B cell (primary cell): ENCODE measurements around the gene BLCAP. TPM values are rescaled to one million over a fixed set of nuclear protein-coding genes. Genes with fewer than 3 reads are reported as not detected.

Source experiments
- ATAC-seq: fragments of 200-7000 bp; cut with Tn5 transposase; one replicate; pipeline ENCODE4 v1.10.0; 2021; ENCODE audit warnings: low read depth, mild to moderate bottlenecking, moderate number of reproducible peaks, moderate library complexity
- CTCF ChIA-PET: fragments of 350-600 bp; sonication (Branson Sonifier 250); formaldehyde crosslinking; loops from one replicate; lab custom pipeline; 2021; ENCODE audit warnings: antibody characterized with exemption, inconsistent platforms; lab: Charles Lee
- POLR2A ChIA-PET: fragments of 350-600 bp; sonication (Branson Sonifier 250); formaldehyde crosslinking; loops from one replicate; lab custom pipeline; 2021; ENCODE audit warnings: antibody characterized with exemption; lab: Charles Lee
- DNase-seq: peaks from one replicate; pipeline ENCODE4 v3.0.0; 2013
- H2AFZ ChIP-seq: 2 replicates; pipeline ENCODE4 v1.6.1; 2012; ENCODE audit warnings: mild to moderate bottlenecking, low read depth, low read length; ENCODE audit not compliant: insufficient read depth, poor library complexity, severe bottlenecking
- H3K27ac ChIP-seq, 2 donors: 1 replicate in 1 of 2; 2 replicates in 1 of 2; pipeline ENCODE4 v1.5.1; 2012 to 2013; ENCODE audit warnings: low read length in 2 of 2, mild to moderate bottlenecking in 2 of 2, moderate library complexity in 1 of 2
- H3K27me3 ChIP-seq, 4 experiments: fragments of 200-600 bp in 1 of 4; sonication (generic) in 1 of 4; replicated peaks in 1 of 4; 1 replicate in 2 of 4; 2 replicates in 2 of 4; pipeline versions ENCODE4 v1.6.1 to v1.7.0; 2013 to 2016; ENCODE audit warnings: low read length in 3 of 4, mild to moderate bottlenecking in 2 of 4, mixed read lengths in 1 of 4, moderate library complexity in 1 of 4; ENCODE audit not compliant: insufficient read depth in 4 of 4, control insufficient read depth in 3 of 4; ENCODE audit errors: control extremely low read depth in 1 of 4
- H3K36me3 ChIP-seq, 2 experiments: replicated peaks in 1 of 2; 1 replicate in 1 of 2; 2 replicates in 1 of 2; pipeline versions ENCODE4 v1.6.1 to v1.7.1; 2013; ENCODE audit warnings: low read length in 1 of 2; ENCODE audit not compliant: insufficient read depth in 2 of 2, control insufficient read depth in 1 of 2; ENCODE audit errors: control extremely low read depth in 1 of 2, extremely low read depth in 1 of 2
- H3K4me1 ChIP-seq, 2 donors: fragments of 200-600 bp in 1 of 2; sonication (generic) in 1 of 2; 1 replicate in 1 of 2; 2 replicates in 1 of 2; pipeline versions ENCODE4 v1.5.1 to v1.6.1; 2013 to 2017; ENCODE audit warnings: low read length in 2 of 2; ENCODE audit not compliant: control insufficient read depth in 2 of 2, insufficient read depth in 2 of 2
- H3K4me2 ChIP-seq: replicated peaks from 2 replicates; pipeline ENCODE3; 2012; ENCODE audit warnings: mild to moderate bottlenecking, low read depth, low read length; ENCODE audit not compliant: poor library complexity, severe bottlenecking
- H3K4me3 ChIP-seq, 5 experiments: fragments of 200-600 bp in 1 of 5; sonication (generic) in 1 of 5; 1 replicate in 3 of 5; 2 replicates in 2 of 5; pipeline versions ENCODE4 v1.5.1 to v1.7.0; 2011 to 2016; ENCODE audit warnings: low read length in 4 of 5, mild to moderate bottlenecking in 4 of 5, low read depth in 2 of 5, control low read depth in 1 of 5, moderate library complexity in 1 of 5; ENCODE audit not compliant: insufficient read depth in 1 of 5; ENCODE audit errors: control extremely low read depth in 1 of 5, extremely low read depth in 1 of 5
- H3K79me2 ChIP-seq: fragments of 200-600 bp; sonication (generic); one replicate; pipeline ENCODE4 v1.6.0; 2016; ENCODE audit warnings: low read length; ENCODE audit not compliant: control insufficient read depth, insufficient read depth
- H3K9ac ChIP-seq: fragments of 200-600 bp; sonication (generic); 2 replicates; pipeline ENCODE4 v1.6.1; 2017; ENCODE audit warnings: mild to moderate bottlenecking, low read length, moderate library complexity
- H3K9me3 ChIP-seq, 3 donors: one replicate each; pipeline versions ENCODE4 v1.6.1 to v1.7.1; 2013; ENCODE audit warnings: low read length in 2 of 3; ENCODE audit not compliant: control insufficient read depth in 2 of 3, insufficient read depth in 1 of 3; ENCODE audit errors: control extremely low read depth in 1 of 3
- H4K20me1 ChIP-seq: 2 replicates; pipeline ENCODE4 v1.6.0; 2012; ENCODE audit warnings: mild to moderate bottlenecking, low read length; ENCODE audit not compliant: insufficient read depth, control insufficient read depth, poor library complexity, severe bottlenecking
- H3K27ac Mint-ChIP-seq: one replicate; pipeline ENCODE4 v1.8.0; 2021; ENCODE audit warnings: mixed read lengths
- H3K27me3 Mint-ChIP-seq: one replicate; pipeline ENCODE4 v1.8.0; 2021; ENCODE audit warnings: mixed read lengths
- H3K4me1 Mint-ChIP-seq: one replicate; pipeline ENCODE4 v1.8.0; 2021; ENCODE audit warnings: mixed read lengths
- H3K4me3 Mint-ChIP-seq: one replicate; pipeline ENCODE4 v1.8.0; 2021; ENCODE audit warnings: mixed read lengths
- H3K9me3 Mint-ChIP-seq: one replicate; pipeline ENCODE4 v1.8.0; 2022; ENCODE audit warnings: mixed read lengths; ENCODE audit not compliant: insufficient read depth
- CTCF ChIP-seq: fragments of 200-600 bp; IDR thresholded peaks from one replicate; pipeline ENCODE4 v1.8.0; 2022; ENCODE audit warnings: antibody characterized with exemption, mild to moderate bottlenecking
- EZH2 ChIP-seq: IDR thresholded peaks from 2 replicates; pipeline ENCODE4 v1.6.1; 2012; ENCODE audit warnings: borderline replicate concordance, low read depth, mild to moderate bottlenecking, moderate library complexity, low read length; ENCODE audit not compliant: insufficient read depth, poor library complexity, severe bottlenecking
- WGBS: methylation state at CpG from one replicate; pipeline ENCODE4 v1.1.5; 2013; ENCODE audit warnings: missing lambda C conversion rate; ENCODE audit not compliant: insufficient coverage; 5-methylcytosine and 5-hydroxymethylcytosine counted together
- intact Hi-C: fragments of 100-400 bp; cut with micrococcal nuclease; formaldehyde crosslinking; loops from one replicate; pipeline ENCODE4 v1.10.0; 2022
- polyA plus RNA-seq: library from polyadenylated mRNA; depleted of rRNA; stranded (reverse); fragments of >200 nt; gene quantifications from 2 replicates; pipeline ENCODE4 v1.2.3, GENCODE V29; 2012
- total RNA-seq, 2 donors: library from RNA; stranded (reverse); fragments of 120-200 nt in 1 of 2; gene quantifications; 1 replicate in 1 of 2; 2 replicates in 1 of 2; pipeline versions ENCODE4 v1.2.3 to v1.2.4, GENCODE V29; 2013 to 2022

Gene BLCAP
- total and polyA plus RNA-seq, 2 donors (not counting 1 experiment from before 2014, with no cell fraction given): 56.2 to 188 TPM

GRCh38 chr20:37547912-37548311 lies 20.2 kb upstream of the BLCAP start:
- no peak overlapping the region for H3K27ac ChIP-seq
- H2AFZ ChIP-seq: no peak overlapping the region
- no peak overlapping the region for H3K27ac Mint-ChIP-seq
- H3K36me3 ChIP-seq: no peaks in the 10 kb centered on the region
- H3K27me3 Mint-ChIP-seq: peaks cover 21% of the 10 kb centered on the region
- ChIA-PET CTCF (interaction anchor here (1.0 to 1.9 kb wide), 2 partner anchors 13 to 352 kb away, joined by 3 to 6 read pairs; no protein-coding TSS in a partner anchor), POLR2A (no interaction called here)
- no peak overlapping the region for H3K4me3 Mint-ChIP-seq
- intact Hi-C loops: no loop called here
- H3K4me1 Mint-ChIP-seq: peaks cover 5% of the 10 kb centered on the region
- H3K9ac ChIP-seq: no peak overlapping the region
- H3K9me3 ChIP-seq: no peaks in the 10 kb centered on the region
- H3K27me3 ChIP-seq: peaks cover 0 to 15% (median 6%) of the 10 kb centered on the region in 4 experiments
- H4K20me1 ChIP-seq: no peaks in the 10 kb centered on the region
- no peak overlapping the region for H3K4me3 ChIP-seq
- H3K4me1 ChIP-seq: no peaks in the 10 kb centered on the region
- no peaks in the 10 kb centered on the region for H3K9me3 Mint-ChIP-seq
- TF ChIP-seq EZH2: no peak
- TF ChIP-seq CTCF: no peak
- DNase-seq (no peak), ATAC-seq (no peak)
- H3K4me2 ChIP-seq: no peak overlapping the region
- H3K79me2 ChIP-seq: no peaks in the 10 kb centered on the region

GRCh38 chr20:37545516-37545915 lies 17.8 kb upstream of the BLCAP start:
- H3K4me3 Mint-ChIP-seq: no peak overlapping the region
- DNase-seq (no peak), ATAC-seq (no peak)
- TF ChIP-seq CTCF (no peak), EZH2 (no peak)
- H3K27me3 Mint-ChIP-seq: peaks cover 16% of the 10 kb centered on the region
- intact Hi-C loops: no loop called here
- no CpG with 5 or more reads among the region's 1 CpG for WGBS
- peaks cover 5% of the 10 kb centered on the region for H3K4me1 Mint-ChIP-seq
- Histone ChIP-seq H3K4me2 (no peak overlapping the region), H3K36me3 (no peaks in the 10 kb centered on the region), H3K79me2 (no peaks in the 10 kb centered on the region), H3K9ac (no peak overlapping the region), H3K4me3 (no peak overlapping the region), H2AFZ (no peak overlapping the region), H3K27me3 (peaks cover 0 to 15% (median 4%) of the 10 kb centered on the region in 4 experiments), H3K27ac (no peak overlapping the region), H4K20me1 (no peaks in the 10 kb centered on the region), H3K9me3 (no peaks in the 10 kb centered on the region), H3K4me1 (no peaks in the 10 kb centered on the region)
- CTCF ChIA-PET: no interaction called here
- POLR2A ChIA-PET: no interaction called here
- no peak overlapping the region for H3K27ac Mint-ChIP-seq
- H3K9me3 Mint-ChIP-seq: no peaks in the 10 kb centered on the region
